Rectal smooth muscle tissue (tissue), 1 donor: ENCODE data around the gene HYOU1.
A peak's percentile ranks its signal among the peaks of the same experiment; 100 is the strongest.
"Not testable (repeated sequence)": the region's sequence is repeated elsewhere in the genome, so short reads cannot be mapped to it uniquely, and the experiment has no call there.

ENCODE experiments used
- H3K27ac ChIP-seq: one replicate; pipeline ENCODE4 v1.7.0; 2013; ENCODE audit warnings: low read depth, low read length, inconsistent platforms
- H3K27me3 ChIP-seq: one replicate; pipeline ENCODE4 v1.7.0; 2013; ENCODE audit warnings: low read length; ENCODE audit not compliant: control insufficient read depth, insufficient read depth
- H3K36me3 ChIP-seq: one replicate; pipeline ENCODE4 v1.7.0; 2013; ENCODE audit warnings: low read length; ENCODE audit not compliant: control insufficient read depth, insufficient read depth
- H3K4me1 ChIP-seq: one replicate; pipeline ENCODE4 v1.7.0; 2013; ENCODE audit warnings: low read length; ENCODE audit not compliant: control insufficient read depth, insufficient read depth
- H3K4me3 ChIP-seq: one replicate; pipeline ENCODE4 v1.7.0; 2013; ENCODE audit warnings: low read length
- H3K9ac ChIP-seq: one replicate; pipeline ENCODE4 v1.7.0; 2013; ENCODE audit warnings: low read length

The HYOU1 gene

DNA sequence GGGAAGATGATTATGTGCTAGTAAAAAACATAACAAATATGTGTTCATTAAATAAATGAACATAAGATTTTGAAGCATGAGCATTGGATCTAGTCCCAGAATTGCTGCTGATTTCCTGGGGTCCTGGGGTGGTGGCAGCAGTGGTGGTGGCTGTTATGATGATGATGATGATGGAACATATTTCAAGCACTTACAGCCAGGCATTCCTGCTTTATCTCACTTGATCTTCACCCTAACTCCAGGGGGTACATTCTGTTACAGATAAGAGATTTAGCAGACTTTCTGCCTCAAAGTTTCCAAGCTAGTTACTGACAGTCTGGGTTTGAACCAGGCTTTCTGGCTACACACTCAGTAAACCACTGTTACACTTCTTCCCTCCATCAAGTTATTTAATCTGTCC, 33.3 kb downstream of the HYOU1 start:
- Histone ChIP-seq H3K4me3 (no peak overlapping the region), H3K27me3 (no peaks in the 10 kb centered on the region), H3K27ac (no peak overlapping the region), H3K9ac (no peak overlapping the region), H3K4me1 (no peaks in the 10 kb centered on the region), H3K36me3 (peaks cover 21% of the 10 kb centered on the region)

DNA sequence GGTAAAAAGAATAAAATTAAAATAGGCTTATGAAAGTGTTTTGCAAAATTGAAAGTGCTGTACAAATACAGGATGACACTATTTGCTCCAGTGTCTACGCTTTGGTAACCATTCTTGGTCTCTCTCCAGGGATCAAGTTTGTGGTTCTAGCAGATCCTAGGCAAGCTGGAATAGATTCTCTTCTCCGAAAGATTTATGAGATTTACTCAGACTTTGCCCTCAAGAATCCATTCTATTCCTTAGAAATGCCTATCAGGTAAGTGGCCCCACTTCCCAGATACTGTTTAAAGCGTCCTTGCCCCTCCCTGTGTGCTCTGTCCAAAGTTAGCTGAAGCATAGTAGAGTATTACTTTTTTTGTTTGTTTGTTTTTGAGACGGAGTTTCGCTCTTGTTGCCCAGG, 35.4 kb downstream of the HYOU1 start:
- Histone ChIP-seq H3K36me3 (peaks cover 17% of the 10 kb centered on the region), H3K4me1 (peaks cover 8% of the 10 kb centered on the region), H3K27ac (no peak overlapping the region), H3K27me3 (no peaks in the 10 kb centered on the region), H3K9ac (no peak overlapping the region), H3K4me3 (no peak overlapping the region)

DNA sequence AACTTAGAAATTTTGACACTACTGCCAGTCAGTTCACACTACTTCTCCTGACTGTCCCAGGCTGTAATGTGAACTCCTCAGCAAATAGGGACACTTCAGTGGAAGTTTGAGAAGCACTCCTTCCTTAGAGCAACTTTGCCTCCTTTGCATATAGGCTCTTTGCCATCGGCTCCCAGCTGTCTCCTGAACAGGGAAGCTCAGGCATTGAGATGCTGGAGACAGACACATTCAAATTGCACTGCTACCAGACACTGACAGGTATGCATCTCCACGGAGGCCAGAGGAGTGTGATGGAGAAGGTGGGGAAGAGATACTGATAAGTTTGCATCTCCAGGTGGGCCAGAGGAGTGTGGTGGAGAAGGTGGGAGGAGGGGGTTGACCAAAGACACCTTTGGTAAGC, 37.0 kb downstream of the HYOU1 start:
- Histone ChIP-seq H3K27me3 (no peaks in the 10 kb centered on the region), H3K9ac (no peak overlapping the region), H3K27ac (no peak overlapping the region), H3K4me1 (peaks cover 8% of the 10 kb centered on the region), H3K4me3 (peak overlapping the region; percentile 17), H3K36me3 (peaks cover 26% of the 10 kb centered on the region)

DNA sequence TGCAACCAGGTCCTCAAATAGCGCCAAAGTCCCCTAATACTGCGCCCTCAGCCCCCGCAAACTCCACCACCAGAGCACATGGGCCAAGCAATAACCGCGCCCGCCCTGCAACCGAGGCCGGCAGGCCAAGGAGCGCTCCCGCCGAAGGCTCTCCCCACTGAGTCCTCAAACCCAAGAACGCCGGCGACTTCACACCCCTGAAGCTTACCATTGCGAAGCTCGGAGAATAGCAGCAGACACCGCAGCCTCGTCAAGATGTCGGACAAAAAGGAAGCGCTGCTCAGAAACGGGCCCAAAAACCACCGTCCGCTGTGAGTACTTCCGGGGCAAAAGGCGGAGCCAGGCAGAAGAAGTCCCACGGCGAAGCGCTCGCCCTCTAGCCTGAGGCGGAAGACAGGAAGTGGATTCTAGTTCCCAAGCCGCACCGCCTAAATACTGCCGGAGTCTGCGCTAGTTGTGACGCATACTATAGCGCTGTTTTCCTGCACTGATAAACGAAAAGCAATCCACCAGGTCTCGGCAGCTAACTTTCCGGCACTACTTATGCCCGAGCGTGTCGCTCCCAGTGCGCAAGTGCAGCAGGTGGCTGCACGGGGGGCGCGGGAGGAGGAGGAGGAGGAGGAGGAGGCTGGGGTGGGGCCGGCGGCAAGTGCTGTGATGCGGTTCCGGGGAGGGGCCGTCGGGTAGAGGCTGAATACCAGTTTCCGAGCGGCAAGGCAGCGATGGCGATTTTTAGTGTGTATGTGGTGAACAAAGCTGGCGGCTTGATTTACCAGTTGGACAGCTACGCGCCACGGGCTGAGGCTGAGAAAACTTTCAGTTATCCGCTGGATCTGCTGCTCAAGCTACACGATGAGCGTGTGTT, 38.7 kb downstream of the HYOU1 start, which contains the start of the genes RPS25 and TRAPPC4:
Gene RPS25, minus strand, starts transcription at position 270 of the 865 bp plus-strand sequence. Its CDS starts 59 bp downstream, at position 211.
Gene TRAPPC4, plus strand, starts transcription at position 693 of the 865 bp plus-strand sequence. Its CDS starts 30 bp downstream, at position 723.
- Histone ChIP-seq H3K36me3 (peaks cover 19% of the 10 kb centered on the region), H3K4me3 (peak within 1 kb of the TSS; percentile 68), H3K27me3 (no peaks in the 10 kb centered on the region), H3K27ac (peak within 1 kb of the TSS; percentile 84), H3K4me1 (peaks cover 8% of the 10 kb centered on the region), H3K9ac (peak within 1 kb of the TSS; percentile 93)

GRCh38 chr11:119017377-119017776, 39.6 kb downstream of the HYOU1 start:
- H3K36me3 ChIP-seq: peaks cover 23% of the 10 kb centered on the region

DNA sequence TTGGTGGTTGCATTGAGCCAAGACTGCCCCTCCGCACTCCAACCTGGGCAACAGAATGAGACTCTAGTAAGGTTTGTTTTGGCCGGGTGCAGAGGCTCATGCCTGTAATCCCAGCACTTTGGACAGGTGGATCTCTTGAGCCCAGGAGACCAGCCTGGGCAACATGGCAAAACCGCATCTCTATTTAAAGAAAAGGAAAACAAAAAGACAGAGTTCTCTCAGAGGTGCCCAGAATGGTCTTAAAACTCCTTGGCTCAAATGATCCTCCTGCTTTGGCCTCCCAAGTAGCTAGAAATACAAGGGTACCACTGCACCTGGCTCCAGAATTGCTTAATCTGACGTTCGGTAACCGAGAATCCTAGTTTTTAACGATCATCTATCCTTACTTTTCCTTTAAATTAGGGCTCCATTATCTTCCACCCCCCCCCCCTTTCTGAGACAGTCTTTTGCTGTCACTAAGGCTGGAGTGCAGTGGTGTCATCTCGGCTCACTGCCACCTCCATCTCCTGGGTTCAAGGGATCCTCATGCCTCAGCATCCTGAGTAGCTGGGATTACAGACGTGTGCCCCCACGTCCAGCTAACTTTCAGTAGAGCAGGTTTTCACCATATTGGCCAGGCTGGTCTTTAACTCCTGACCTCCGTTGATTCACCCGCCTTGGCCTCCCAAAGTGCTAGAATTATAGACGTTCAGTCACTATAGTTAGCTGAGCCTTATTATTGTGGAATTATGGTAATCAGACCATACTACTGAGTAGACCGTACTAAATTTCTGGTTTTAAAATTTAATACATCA, 40.6 kb downstream of the HYOU1 start:
- Histone ChIP-seq H3K4me1 (peaks cover 8% of the 10 kb centered on the region), H3K4me3 (no peak overlapping the region), H3K9ac (no peak overlapping the region), H3K36me3 (peaks cover 27% of the 10 kb centered on the region), H3K27ac (no peak overlapping the region), H3K27me3 (no peaks in the 10 kb centered on the region)

More at GRCh38 chr11:119017377-119017776, 39.6 kb downstream of the HYOU1 start:
- not testable (repeated sequence) for H3K4me1 ChIP-seq, H3K27me3 ChIP-seq
- peak overlapping the region; percentile 84 for H3K27ac ChIP-seq
- peak overlapping the region; percentile 68 for H3K4me3 ChIP-seq
- H3K9ac ChIP-seq: peak overlapping the region; percentile 93

GRCh38 chr11:119015054-119015611, 41.9 kb downstream of the HYOU1 start:
- H3K27ac ChIP-seq: no peak overlapping the region
- peaks cover 8% of the 10 kb centered on the region for H3K4me1 ChIP-seq
- H3K36me3 ChIP-seq: peaks cover 31% of the 10 kb centered on the region
- H3K4me3 ChIP-seq: no peak overlapping the region
- H3K9ac ChIP-seq: no peak overlapping the region
- H3K27me3 ChIP-seq: no peaks in the 10 kb centered on the region

GRCh38 chr11:119014209-119014924, 42.6 kb downstream of the HYOU1 start:
- no peak overlapping the region for H3K27ac ChIP-seq
- no peaks in the 10 kb centered on the region for H3K27me3 ChIP-seq
- no peak overlapping the region for H3K9ac ChIP-seq
- H3K36me3 ChIP-seq: peaks cover 34% of the 10 kb centered on the region
- H3K4me1 ChIP-seq: peaks cover 8% of the 10 kb centered on the region
- H3K4me3 ChIP-seq: no peak overlapping the region

DNA sequence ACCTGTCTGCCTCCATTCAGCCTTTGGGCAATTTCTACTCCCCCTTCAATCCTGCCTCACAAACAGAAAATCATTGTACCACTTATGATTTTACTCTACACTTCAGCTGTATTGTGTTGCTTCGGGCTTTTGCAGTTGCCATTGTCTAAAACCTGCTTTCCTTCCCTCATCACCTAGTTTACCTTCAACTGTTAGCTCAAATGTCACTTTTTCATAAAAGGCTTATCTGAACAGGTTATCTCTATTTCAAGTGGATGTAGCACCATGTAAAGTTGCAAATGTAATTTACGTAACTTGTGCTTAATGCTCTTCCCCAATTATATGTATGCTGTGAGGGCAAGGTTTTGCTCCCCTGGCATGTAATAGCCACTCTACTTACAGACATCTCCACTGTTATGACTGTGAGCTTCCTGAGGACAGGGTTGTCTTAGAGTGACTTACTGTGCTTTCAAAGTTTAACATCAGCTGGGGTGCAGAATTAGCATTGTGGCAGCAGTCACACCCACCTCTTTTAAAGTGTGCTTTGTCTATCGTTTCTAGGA, 44.3 kb downstream of the HYOU1 start:
- Histone ChIP-seq H3K4me1 (peaks cover 8% of the 10 kb centered on the region), H3K9ac (no peak overlapping the region), H3K27ac (no peak overlapping the region), H3K36me3 (peaks cover 34% of the 10 kb centered on the region), H3K27me3 (no peaks in the 10 kb centered on the region), H3K4me3 (no peak overlapping the region)

DNA sequence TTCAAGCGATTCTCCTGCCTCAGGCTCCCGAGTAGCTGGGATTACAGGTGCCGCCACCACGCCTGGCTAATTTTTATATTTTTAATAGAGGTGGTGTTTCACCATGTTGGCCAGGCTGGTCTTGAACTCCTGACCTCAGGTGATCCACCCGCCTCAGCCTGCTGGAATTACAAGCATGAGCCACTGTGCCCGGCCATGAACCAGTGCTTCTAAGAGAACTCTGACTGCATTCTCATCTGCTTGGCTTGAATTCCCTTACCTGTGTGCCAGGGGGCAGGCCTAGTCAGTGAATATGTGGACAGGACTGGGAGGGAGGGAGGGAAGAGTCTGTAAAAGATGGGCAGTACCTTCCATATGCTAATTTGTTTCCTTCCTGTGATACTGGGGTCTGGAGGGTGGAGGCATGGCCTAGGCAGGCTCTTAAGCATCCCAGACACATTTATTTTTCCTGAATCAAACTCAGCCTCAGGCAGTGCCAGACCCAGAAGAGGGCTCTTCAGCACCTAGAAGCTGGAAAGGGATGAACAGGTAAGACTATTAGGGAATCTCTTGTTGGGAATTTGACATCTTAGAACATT, 45.4 kb downstream of the HYOU1 start:
- H3K36me3 ChIP-seq: peaks cover 34% of the 10 kb centered on the region
- no peak overlapping the region for H3K27ac ChIP-seq
- H3K9ac ChIP-seq: no peak overlapping the region
- H3K27me3 ChIP-seq: no peaks in the 10 kb centered on the region
- H3K4me3 ChIP-seq: no peak overlapping the region
- H3K4me1 ChIP-seq: no peaks in the 10 kb centered on the region

GRCh38 chr11:119006656-119007055, 50.3 kb downstream of the HYOU1 start:
- no peak overlapping the region for H3K4me3 ChIP-seq
- H3K27me3 ChIP-seq: no peaks in the 10 kb centered on the region
- peaks cover 6% of the 10 kb centered on the region for H3K36me3 ChIP-seq
- no peaks in the 10 kb centered on the region for H3K4me1 ChIP-seq
- no peak overlapping the region for H3K27ac ChIP-seq
- H3K9ac ChIP-seq: no peak overlapping the region
